Measurements from ENCODE around the gene CTBP1.

The CTBP1 gene

GRCh38 chr4:1195891-1196401 lies 53.0 kb downstream of the CTBP1 start:
- intact Hi-C loops (cut with micrococcal nuclease) = no loop called here
- Mint-ChIP-seq H3K4me1 (ENCODE audit: low read depth) (peaks cover 12% of the 10 kb centered on the region), H3K4me3 (no peak overlapping the region), H3K27me3 (peaks cover 11% of the 10 kb centered on the region), H3K36me3 (ENCODE audit: low read depth) (no peaks in the 10 kb centered on the region), H3K9me3 (no peaks in the 10 kb centered on the region), H3K27ac (no peak overlapping the region)

DNA sequence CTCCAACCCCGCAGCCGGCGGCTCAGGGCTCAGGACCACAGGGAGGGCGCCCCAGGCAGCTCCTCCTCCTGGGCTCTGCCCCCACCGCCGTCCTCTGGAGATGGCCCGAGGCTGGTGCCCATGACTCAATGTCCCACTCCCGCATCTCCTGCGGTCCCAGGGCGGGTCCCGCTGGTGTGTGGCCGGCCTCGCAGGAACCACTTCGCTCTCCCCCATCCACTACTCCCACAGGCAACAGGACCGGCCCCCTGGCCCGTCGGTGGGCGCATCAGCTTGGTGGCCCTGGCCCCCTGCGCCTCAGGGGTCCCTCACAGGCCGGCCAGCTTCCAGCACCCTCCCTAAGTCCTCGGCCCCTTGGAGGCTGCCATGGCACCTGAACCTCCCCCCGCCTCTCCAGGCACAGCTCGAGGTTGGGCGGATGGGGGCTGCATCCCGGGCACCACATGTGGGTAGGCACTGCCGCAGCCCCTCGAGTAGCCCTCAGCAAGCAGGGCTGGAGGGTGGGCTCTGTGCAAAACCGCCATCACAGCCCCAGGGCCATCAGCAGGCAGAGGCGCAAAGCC lies 53.7 kb downstream of the CTBP1 start:
- H3K27me3 Mint-ChIP-seq = peaks cover 6% of the 10 kb centered on the region
- intact Hi-C loops (cut with micrococcal nuclease) = no loop called here
- no peak overlapping the region for H3K4me3 Mint-ChIP-seq
- H3K4me1 Mint-ChIP-seq (ENCODE audit: low read depth) = peaks cover 4% of the 10 kb centered on the region
- no peaks in the 10 kb centered on the region for H3K9me3 Mint-ChIP-seq
- H3K27ac Mint-ChIP-seq = no peak overlapping the region
- H3K36me3 Mint-ChIP-seq (ENCODE audit: low read depth) = no peaks in the 10 kb centered on the region

- no peaks in the 10 kb centered on the region for H3K4me1 Mint-ChIP-seq (ENCODE audit: low read depth)
These were observed 54.7 kb downstream of the CTBP1 start for GRCh38 chr4:1194010-1194900.

DNA sequence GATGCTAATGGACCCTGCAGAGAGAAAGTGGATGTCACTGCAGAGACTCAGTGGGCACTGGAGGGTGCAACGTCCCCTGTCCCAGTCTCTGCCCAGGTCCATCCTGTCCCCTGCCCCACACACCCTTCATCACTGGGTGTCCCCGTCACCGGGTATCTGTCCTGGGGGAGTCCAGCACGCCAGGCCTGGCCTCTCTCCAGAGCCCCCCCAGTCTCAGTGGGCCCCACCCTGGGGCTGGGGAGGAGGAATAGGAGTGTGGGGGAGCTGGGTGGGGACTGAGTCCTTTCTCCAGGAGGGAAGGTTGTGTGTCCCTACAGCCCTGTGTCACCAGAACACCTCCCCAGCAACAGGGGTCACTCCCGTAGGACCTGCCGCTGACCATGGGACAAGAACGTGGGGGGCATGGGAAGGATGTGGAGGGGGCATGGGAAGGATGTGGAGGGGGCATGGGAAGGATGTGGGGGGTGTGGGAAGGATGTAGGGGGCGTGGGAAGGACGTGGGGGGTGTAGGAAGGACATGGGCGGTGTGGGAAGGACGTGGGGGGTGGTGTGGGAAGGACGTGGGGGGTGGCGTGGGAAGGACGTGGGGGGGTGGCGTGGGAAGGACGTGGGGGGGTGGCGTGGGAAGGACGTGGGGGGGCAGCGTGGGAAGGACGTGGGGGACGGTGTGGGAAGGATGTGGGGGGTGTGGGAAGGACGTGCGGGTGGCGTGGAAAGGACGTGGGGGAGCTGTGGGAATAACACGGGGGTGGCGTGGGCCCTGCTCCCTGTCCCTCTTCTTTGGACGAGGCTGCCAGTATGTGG lies 55.5 kb downstream of the CTBP1 start:
- Mint-ChIP-seq H3K4me3 (no peak overlapping the region), H3K36me3 (ENCODE audit: low read depth) (no peaks in the 10 kb centered on the region), H3K27me3 (no peaks in the 10 kb centered on the region), H3K4me1 (ENCODE audit: low read depth) (no peaks in the 10 kb centered on the region), H3K9me3 (no peaks in the 10 kb centered on the region), H3K27ac (no peak overlapping the region)
- intact Hi-C loops (cut with micrococcal nuclease) = no loop called here

More at GRCh38 chr4:1194010-1194900, 54.7 kb downstream of the CTBP1 start:
- no peak overlapping the region for H3K27ac Mint-ChIP-seq
- intact Hi-C loops (cut with micrococcal nuclease) = no loop called here
- H3K9me3 Mint-ChIP-seq = no peaks in the 10 kb centered on the region
- H3K36me3 Mint-ChIP-seq (ENCODE audit: low read depth) = no peaks in the 10 kb centered on the region
- no peaks in the 10 kb centered on the region for H3K27me3 Mint-ChIP-seq
- no peak overlapping the region for H3K4me3 Mint-ChIP-seq

GRCh38 chr4:1192493-1193205 lies 56.3 kb downstream of the CTBP1 start:
- Mint-ChIP-seq H3K36me3 (ENCODE audit: low read depth) (no peaks in the 10 kb centered on the region), H3K4me1 (ENCODE audit: low read depth) (no peaks in the 10 kb centered on the region), H3K4me3 (no peak overlapping the region), H3K27me3 (no peaks in the 10 kb centered on the region), H3K9me3 (no peaks in the 10 kb centered on the region), H3K27ac (no peak overlapping the region)
- intact Hi-C loops (cut with micrococcal nuclease) = no loop called here

GRCh38 chr4:1192091-1192492 lies 56.8 kb downstream of the CTBP1 start:
- H3K27me3 Mint-ChIP-seq = no peaks in the 10 kb centered on the region
- no peak overlapping the region for H3K27ac Mint-ChIP-seq
- no peaks in the 10 kb centered on the region for H3K36me3 Mint-ChIP-seq (ENCODE audit: low read depth)
- H3K9me3 Mint-ChIP-seq = no peaks in the 10 kb centered on the region
- peaks cover 3% of the 10 kb centered on the region for H3K4me1 Mint-ChIP-seq (ENCODE audit: low read depth)
- intact Hi-C loops (cut with micrococcal nuclease) = no loop called here
- H3K4me3 Mint-ChIP-seq = no peak overlapping the region

DNA sequence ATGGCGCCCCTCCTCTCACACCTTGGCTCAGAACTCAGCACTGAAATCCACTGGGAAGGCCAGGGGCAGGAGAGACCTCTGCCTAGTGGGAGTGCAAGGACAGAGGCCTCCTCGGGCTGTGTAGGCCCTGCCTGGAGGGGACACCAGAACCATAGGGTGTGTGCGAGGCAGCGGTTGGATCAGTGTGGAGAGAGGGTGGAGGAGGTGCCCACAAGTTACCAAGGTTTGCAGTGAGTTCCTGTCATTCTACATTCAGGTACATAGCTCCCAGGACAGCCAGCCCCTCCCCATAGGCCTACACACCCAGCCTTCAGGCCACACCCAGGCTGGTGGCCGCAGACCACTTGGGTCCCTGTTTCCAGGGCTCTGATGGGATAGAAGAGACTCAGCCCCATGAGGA lies 57.3 kb downstream of the CTBP1 start:
- Mint-ChIP-seq H3K4me1 (ENCODE audit: low read depth) (peaks cover 5% of the 10 kb centered on the region), H3K4me3 (no peak overlapping the region), H3K9me3 (no peaks in the 10 kb centered on the region), H3K27ac (no peak overlapping the region), H3K36me3 (ENCODE audit: low read depth) (no peaks in the 10 kb centered on the region), H3K27me3 (no peaks in the 10 kb centered on the region)
- intact Hi-C loops (cut with micrococcal nuclease) = no loop called here

DNA sequence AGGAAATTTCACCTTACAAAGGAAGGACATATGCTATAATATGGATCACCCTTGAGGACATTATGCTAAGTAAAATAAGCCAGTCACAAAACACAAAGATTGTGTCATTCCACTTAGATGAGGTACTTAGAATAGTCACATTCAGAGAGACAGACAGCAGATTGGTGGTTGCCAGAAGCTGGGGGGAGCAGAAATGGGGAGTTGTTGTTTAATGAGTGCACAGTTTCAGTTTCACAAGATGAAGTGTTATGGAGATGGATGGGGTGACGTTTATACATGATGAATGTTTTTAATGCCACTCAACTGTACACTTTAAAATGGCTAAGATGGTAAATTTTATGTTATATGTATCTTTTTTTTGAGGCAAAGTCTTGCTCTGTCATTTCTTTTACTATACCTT lies 61.7 kb downstream of the CTBP1 start:
- Mint-ChIP-seq H3K36me3 (ENCODE audit: low read depth) (no peaks in the 10 kb centered on the region), H3K27me3 (no peaks in the 10 kb centered on the region), H3K9me3 (peaks cover 6% of the 10 kb centered on the region), H3K27ac (no peak overlapping the region), H3K4me1 (ENCODE audit: low read depth) (peaks cover 19% of the 10 kb centered on the region), H3K4me3 (no peak overlapping the region)
- intact Hi-C loops (cut with micrococcal nuclease) = no loop called here

GRCh38 chr4:1183985-1184773 lies 64.8 kb downstream of the CTBP1 start:
- Mint-ChIP-seq H3K27ac (peak overlapping the region; percentile 30), H3K4me1 (ENCODE audit: low read depth) (peaks cover 19% of the 10 kb centered on the region), H3K36me3 (ENCODE audit: low read depth) (no peaks in the 10 kb centered on the region), H3K4me3 (peak overlapping the region; percentile 55), H3K9me3 (peaks cover 31% of the 10 kb centered on the region), H3K27me3 (no peaks in the 10 kb centered on the region)
- intact Hi-C loops (cut with micrococcal nuclease) = no loop called here

GRCh38 chr4:1182313-1182712 lies 66.6 kb downstream of the CTBP1 start:
- intact Hi-C loops (cut with micrococcal nuclease) = no loop called here

DNA sequence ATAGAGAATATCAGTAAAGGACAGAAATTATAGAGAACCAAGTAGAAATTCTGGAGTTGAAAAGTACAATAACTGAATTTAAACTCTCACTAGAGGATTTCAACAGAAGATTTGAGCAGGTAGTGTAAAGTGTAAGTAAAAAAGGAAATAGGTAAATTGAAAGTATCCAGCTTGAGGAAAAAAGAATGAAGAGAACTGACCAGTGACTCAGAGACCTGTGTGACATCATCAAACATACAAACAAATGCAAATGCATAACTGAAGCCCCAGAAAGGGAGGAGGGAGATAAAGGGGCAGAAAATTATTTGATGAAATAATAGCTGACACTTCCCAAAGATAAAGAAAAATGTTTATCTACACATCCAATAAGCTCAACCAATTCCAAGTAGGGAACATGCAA lies 68.3 kb downstream of the CTBP1 start:
- intact Hi-C loops (cut with micrococcal nuclease) = no loop called here
- Mint-ChIP-seq H3K27me3 (peaks cover 8% of the 10 kb centered on the region), H3K4me3 (no peak overlapping the region), H3K27ac (no peak overlapping the region), H3K36me3 (ENCODE audit: low read depth) (no peaks in the 10 kb centered on the region), H3K4me1 (ENCODE audit: low read depth) (peaks cover 14% of the 10 kb centered on the region), H3K9me3 (peaks cover 31% of the 10 kb centered on the region)

More at GRCh38 chr4:1182313-1182712, 66.6 kb downstream of the CTBP1 start:
- no peak overlapping the region for H3K27ac Mint-ChIP-seq
- peaks cover 3% of the 10 kb centered on the region for H3K27me3 Mint-ChIP-seq
- H3K36me3 Mint-ChIP-seq (ENCODE audit: low read depth) = no peaks in the 10 kb centered on the region
- H3K4me1 Mint-ChIP-seq (ENCODE audit: low read depth) = peaks cover 18% of the 10 kb centered on the region
- H3K4me3 Mint-ChIP-seq = no peak overlapping the region
- peaks cover 31% of the 10 kb centered on the region for H3K9me3 Mint-ChIP-seq

DNA sequence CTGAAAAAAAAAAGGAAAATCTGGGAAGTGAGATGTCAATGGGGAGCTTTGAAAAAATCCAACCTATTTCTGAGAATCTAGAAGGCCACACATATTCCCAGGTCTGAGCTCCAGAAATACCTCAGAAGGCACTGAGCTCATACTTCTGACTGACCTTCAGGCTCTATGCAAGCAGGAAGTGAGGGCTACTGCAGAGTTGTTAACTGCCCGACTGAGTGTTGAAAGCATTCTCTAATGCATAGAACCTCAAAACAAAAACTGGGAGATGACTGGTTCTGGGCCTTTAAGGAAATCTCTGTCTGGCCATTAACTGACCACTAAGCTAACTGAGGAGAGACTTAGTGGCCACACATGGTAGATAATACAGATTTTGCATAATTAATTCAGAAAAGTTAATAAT lies 69.0 kb downstream of the CTBP1 start:
- Mint-ChIP-seq H3K27me3 (peaks cover 15% of the 10 kb centered on the region), H3K4me3 (no peak overlapping the region), H3K27ac (no peak overlapping the region), H3K9me3 (peaks cover 31% of the 10 kb centered on the region), H3K4me1 (ENCODE audit: low read depth) (peaks cover 14% of the 10 kb centered on the region), H3K36me3 (ENCODE audit: low read depth) (no peaks in the 10 kb centered on the region)
- intact Hi-C loops (cut with micrococcal nuclease) = no loop called here

- Mint-ChIP-seq H3K4me3 (no peak overlapping the region), H3K9me3 (peaks cover 31% of the 10 kb centered on the region), H3K27me3 (peaks cover 21% of the 10 kb centered on the region), H3K4me1 (ENCODE audit: low read depth) (peaks cover 8% of the 10 kb centered on the region), H3K27ac (no peak overlapping the region), H3K36me3 (ENCODE audit: low read depth) (no peaks in the 10 kb centered on the region)
- intact Hi-C loops (cut with micrococcal nuclease) = no loop called here
These were observed 69.9 kb downstream of the CTBP1 start for GRCh38 chr4:1179089-1179441.

Measured in dendritic cell treated with granulocyte-macrophage colony-stimulating factor and Interleukin-4, amounts not matched to agents 40 ng/mL and 50 ng/mL, for 4 days (primary cell).